HCT116 (cell line): Measurements from ENCODE around the gene CTNND1.

Source experiments
- CTCF ChIP-seq, 3 experiments: fragments of 200-600 bp in 1 of 3; sonication (generic) in 1 of 3; IDR thresholded peaks in 2 of 3; conservative IDR thresholded peaks in 1 of 3; 2 replicates each; pipeline ENCODE4 v1.5.1; 2012 to 2017; ENCODE audit warnings: low read depth in 2 of 3, low read length in 2 of 3, antibody characterized with exemption in 1 of 3, borderline replicate concordance in 1 of 3, control low read depth in 1 of 3, mild to moderate bottlenecking in 1 of 3, mixed read lengths in 1 of 3, mixed run types in 1 of 3, moderate library complexity in 1 of 3; ENCODE audit not compliant: insufficient read depth in 1 of 3
- EZH2 ChIP-seq: fragments of 200-600 bp; sonication (generic); IDR thresholded peaks from 2 replicates; pipeline ENCODE4 v1.6.1; 2017; ENCODE audit warnings: antibody characterized with exemption, mixed run types
- EZH2phosphoT487 ChIP-seq: fragments of 200-600 bp; IDR thresholded peaks from 2 replicates; pipeline ENCODE4 v1.6.1; 2018; ENCODE audit warnings: antibody characterized with exemption, borderline replicate concordance
- POLR2A ChIP-seq: IDR thresholded peaks from 2 replicates; pipeline ENCODE4 v1.7.0; 2011; ENCODE audit warnings: borderline replicate concordance; ENCODE audit not compliant: insufficient read depth, insufficient read length; ENCODE audit errors: extremely low read depth
- ZNF274 ChIP-seq: fragments of 200-500 bp; sonication (Bioruptor generic); IDR thresholded peaks from 2 replicates; pipeline ENCODE4 v1.6.1; 2014; ENCODE audit warnings: mild to moderate bottlenecking, low read depth, low read length, inconsistent platforms
- TF ChIP-seq, protein P1 (sequence below): IDR thresholded peaks from 2 replicates; pipeline ENCODE4 v1.6.1; 2012
- TF ChIP-seq, protein P2 (sequence below): IDR thresholded peaks from 2 replicates; pipeline ENCODE4 v1.6.1; 2012

DNA sequence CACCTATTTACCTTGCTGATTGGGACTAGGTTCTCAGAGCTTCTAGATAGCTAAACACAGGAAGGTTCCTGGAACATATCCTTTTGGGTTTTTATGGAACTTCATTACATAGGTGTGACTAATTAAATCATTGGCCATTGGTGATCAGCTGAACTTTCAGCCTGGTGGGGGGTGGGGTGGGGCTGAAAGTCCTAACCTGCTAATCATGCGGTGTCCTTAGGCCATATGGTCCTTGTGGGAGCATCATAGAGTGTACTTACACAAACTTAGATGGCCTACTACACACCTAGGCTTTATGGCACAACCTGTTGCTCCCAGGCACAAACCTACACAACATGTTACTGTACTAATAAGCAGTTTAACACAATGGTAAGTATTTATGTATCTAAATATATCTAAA, 28.9 kb upstream of the CTNND1 start:
- TF ChIP-seq POLR2A = no peak
- no peak for TF ChIP-seq CTCF (IDR thresholded peaks at IDR 0.05 in 2 of 3, conservative IDR thresholded peaks at IDR 0.05 in 1 of 3; ENCODE audit: borderline replicate concordance in 1 of 3, insufficient read depth in 1 of 3, low read depth in 2 of 3, low read length in 2 of 3)
- TF ChIP-seq ZNF274 = no peak
- TF ChIP-seq EZH2 = no peak
- TF ChIP-seq, protein P1, sequence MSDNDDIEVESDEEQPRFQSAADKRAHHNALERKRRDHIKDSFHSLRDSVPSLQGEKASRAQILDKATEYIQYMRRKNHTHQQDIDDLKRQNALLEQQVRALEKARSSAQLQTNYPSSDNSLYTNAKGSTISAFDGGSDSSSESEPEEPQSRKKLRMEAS = no peak
- TF ChIP-seq, protein P2, sequence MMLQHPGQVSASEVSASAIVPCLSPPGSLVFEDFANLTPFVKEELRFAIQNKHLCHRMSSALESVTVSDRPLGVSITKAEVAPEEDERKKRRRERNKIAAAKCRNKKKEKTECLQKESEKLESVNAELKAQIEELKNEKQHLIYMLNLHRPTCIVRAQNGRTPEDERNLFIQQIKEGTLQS = no peak
- TF ChIP-seq EZH2phosphoT487 = no peak
